Measurements from ENCODE around the gene TEFM. TPM values are rescaled to one million over a fixed set of nuclear protein-coding genes. Genes with fewer than 3 reads are reported as not detected.
A peak's percentile ranks its signal among the peaks of the same experiment; 100 is the strongest.

Gene TEFM
- total and polyA plus RNA-seq, 4 experiments from 2014 or later: 20.2 to 21.3 (median 21.0) TPM

DNA sequence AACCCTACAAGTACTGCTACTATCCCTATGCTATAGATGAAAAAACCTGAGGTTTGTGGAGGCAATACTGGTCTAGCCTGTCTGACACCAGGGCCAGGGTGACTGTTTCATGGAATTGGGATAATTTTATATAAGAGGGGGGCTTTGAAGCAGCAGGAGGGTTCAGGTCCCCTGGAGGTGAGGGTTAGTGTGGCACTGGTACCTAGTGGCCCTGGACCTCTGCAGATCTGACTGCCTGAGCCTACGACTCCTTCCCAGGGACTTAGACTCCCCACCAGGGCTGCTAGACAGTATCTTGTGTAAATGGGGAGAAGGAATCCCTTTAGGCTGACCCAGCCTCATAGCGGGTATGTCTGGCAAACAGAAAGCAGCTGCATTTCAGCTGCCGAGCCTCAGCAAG, 22.5 kb upstream of the TEFM start:
- CTCF ChIA-PET (ENCODE audit: partially characterized antibody): no interaction called here
- H3K4me3 ChIP-seq (ENCODE audit: low read length in 2 of 2): no peak overlapping the region
- Mint-ChIP-seq H3K4me1 (no peaks in the 10 kb centered on the region), H3K36me3 (no peaks in the 10 kb centered on the region), H3K27ac (no peak overlapping the region), H3K4me3 (no peak overlapping the region), H3K9me3 (no peaks in the 10 kb centered on the region), H3K27me3 (peaks cover 18 to 20% of the 10 kb centered on the region in 2 donors)
- H3K27me3 ChIP-seq (ENCODE audit: insufficient read depth, low read length): peaks cover 8% of the 10 kb centered on the region
- POLR2A ChIA-PET (ENCODE audit: partially characterized antibody): no interaction called here
- no peak for DNase-seq
- no peaks in the 10 kb centered on the region for H3K36me3 ChIP-seq (ENCODE audit: insufficient read depth, low read length)
- H3K9me3 ChIP-seq (ENCODE audit: control insufficient read depth in 1 of 2, low read length in 2 of 2): no peaks in the 10 kb centered on the region
- H3K4me1 ChIP-seq (ENCODE audit: insufficient read depth, low read length): no peaks in the 10 kb centered on the region
- no peak overlapping the region for H3K27ac ChIP-seq (ENCODE audit: low read depth, low read length)
- intact Hi-C loops (cut with micrococcal nuclease): no loop called here

- intact Hi-C loops (cut with micrococcal nuclease): no loop called here
- H3K4me1 ChIP-seq (ENCODE audit: insufficient read depth, low read length): peaks cover 3% of the 10 kb centered on the region
Measured at GRCh38 chr17:30927756-30928155, 21.7 kb upstream of the TEFM start.

GRCh38 chr17:30926516-30926915, 20.5 kb upstream of the TEFM start:
- peaks cover 25% of the 10 kb centered on the region in 2 donors for H3K27me3 Mint-ChIP-seq
- peaks cover 0 to 1% (median 0%) of the 10 kb centered on the region in 8 donors for H3K9me3 Mint-ChIP-seq
- peaks cover 2 to 8% (median 6%) of the 10 kb centered on the region in 4 donors for H3K4me1 Mint-ChIP-seq
- Histone ChIP-seq H3K36me3 (ENCODE audit: insufficient read depth, low read length) (no peaks in the 10 kb centered on the region), H3K27me3 (ENCODE audit: insufficient read depth, low read length) (peaks cover 10% of the 10 kb centered on the region), H3K4me1 (ENCODE audit: insufficient read depth, low read length) (peaks cover 8% of the 10 kb centered on the region), H3K9me3 (ENCODE audit: control insufficient read depth in 1 of 2, low read length in 2 of 2) (no peaks in the 10 kb centered on the region), H3K27ac (ENCODE audit: low read depth, low read length) (no peak overlapping the region), H3K4me3 (ENCODE audit: low read length in 2 of 2) (no peak overlapping the region)
- POLR2A ChIA-PET (ENCODE audit: partially characterized antibody): no interaction called here
- no peaks in the 10 kb centered on the region for H3K36me3 Mint-ChIP-seq
- no peak overlapping the region for H3K4me3 Mint-ChIP-seq
- CTCF ChIA-PET (ENCODE audit: partially characterized antibody): interaction anchor here (1.5 kb wide), 1 partner anchor 12 kb away, joined by 3 read pairs; no protein-coding TSS in a partner anchor
- intact Hi-C loops (cut with micrococcal nuclease): no loop called here
- no peak overlapping the region for H3K27ac Mint-ChIP-seq
- no peak for DNase-seq

More at GRCh38 chr17:30927756-30928155, 21.7 kb upstream of the TEFM start:
- Histone ChIP-seq H3K9me3 (ENCODE audit: control insufficient read depth in 1 of 2, low read length in 2 of 2) (no peaks in the 10 kb centered on the region), H3K36me3 (ENCODE audit: insufficient read depth, low read length) (no peaks in the 10 kb centered on the region), H3K4me3 (ENCODE audit: low read length in 2 of 2) (no peak overlapping the region), H3K27me3 (ENCODE audit: insufficient read depth, low read length) (peaks cover 8% of the 10 kb centered on the region), H3K27ac (ENCODE audit: low read depth, low read length) (no peak overlapping the region)
- Mint-ChIP-seq H3K4me1 (peaks cover 2 to 3% (median 2%) of the 10 kb centered on the region in 4 donors), H3K4me3 (no peak overlapping the region), H3K36me3 (no peaks in the 10 kb centered on the region), H3K9me3 (peaks cover 0 to 1% (median 0%) of the 10 kb centered on the region in 8 donors), H3K27me3 (peaks cover 20 to 22% of the 10 kb centered on the region in 2 donors), H3K27ac (no peak overlapping the region)
- DNase-seq: no peak
- CTCF ChIA-PET (ENCODE audit: partially characterized antibody): no interaction called here
- POLR2A ChIA-PET (ENCODE audit: partially characterized antibody): no interaction called here

- H3K27ac Mint-ChIP-seq: no peak overlapping the region
- H3K27ac ChIP-seq (ENCODE audit: low read depth, low read length): no peak overlapping the region
- H3K4me3 Mint-ChIP-seq: peak overlapping the region in 1 of 8 donors; percentile 12
- intact Hi-C loops (cut with micrococcal nuclease): no loop called here
- POLR2A ChIA-PET (ENCODE audit: partially characterized antibody): no interaction called here
- peaks cover 8% of the 10 kb centered on the region for H3K4me1 ChIP-seq (ENCODE audit: insufficient read depth, low read length)
- H3K27me3 ChIP-seq (ENCODE audit: insufficient read depth, low read length): peaks cover 15% of the 10 kb centered on the region
- no peak overlapping the region for H3K4me3 ChIP-seq (ENCODE audit: low read length in 2 of 2)
- DNase-seq: no peak
- no peaks in the 10 kb centered on the region for H3K9me3 ChIP-seq (ENCODE audit: control insufficient read depth in 1 of 2, low read length in 2 of 2)
- CTCF ChIA-PET (ENCODE audit: partially characterized antibody): no interaction called here
- H3K27me3 Mint-ChIP-seq: peaks cover 36 to 39% of the 10 kb centered on the region in 2 donors
- H3K4me1 Mint-ChIP-seq: peaks cover 2 to 16% (median 11%) of the 10 kb centered on the region in 4 donors
- no peaks in the 10 kb centered on the region for H3K36me3 Mint-ChIP-seq
- H3K36me3 ChIP-seq (ENCODE audit: insufficient read depth, low read length): no peaks in the 10 kb centered on the region
- H3K9me3 Mint-ChIP-seq: peaks cover 0 to 1% (median 0%) of the 10 kb centered on the region in 8 donors
Measured at GRCh38 chr17:30924341-30924740, 18.3 kb upstream of the TEFM start.

- DNase-seq: no peak
- POLR2A ChIA-PET (ENCODE audit: partially characterized antibody): interaction anchor here (0.6 kb wide), 1 partner anchor 707 kb away, joined by 3 read pairs; no protein-coding TSS in a partner anchor
Measured at GRCh38 chr17:30922235-30923030, 16.4 kb upstream of the TEFM start.

DNA sequence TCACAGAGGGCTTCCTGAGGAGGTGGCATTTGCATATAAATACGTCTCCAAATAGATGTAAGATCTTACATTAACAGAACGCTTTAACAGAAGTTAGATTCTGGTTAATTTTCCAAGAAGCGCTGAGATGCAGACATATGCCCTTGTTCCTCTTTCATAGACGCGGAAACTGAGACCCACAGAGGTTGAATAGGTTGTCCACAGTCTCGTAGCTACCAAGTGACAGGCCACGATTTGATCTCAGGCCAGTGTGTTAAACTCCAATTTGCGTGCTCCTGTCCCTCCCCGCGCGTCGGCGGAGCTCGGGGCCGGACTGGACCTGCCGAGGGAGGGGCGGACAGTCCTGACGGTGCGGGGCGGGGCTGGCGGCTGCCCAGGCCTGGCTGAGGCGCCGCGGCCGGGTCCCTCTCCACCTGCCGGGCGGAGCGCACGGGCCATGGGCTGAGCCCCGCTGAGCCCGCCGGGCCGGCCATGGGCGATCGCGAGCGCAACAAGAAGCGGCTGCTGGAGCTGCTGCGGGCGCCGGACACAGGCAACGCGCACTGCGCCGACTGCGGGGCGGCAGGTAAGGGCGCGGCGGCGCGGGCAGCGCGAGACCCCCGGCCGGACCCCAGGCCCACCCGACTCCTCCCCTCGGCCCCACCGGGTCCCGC, 15.6 kb upstream of the TEFM start, which contains the start of gene ADAP2:
Gene ADAP2 (plus strand): TSS at position 402 of the 653 bp plus-strand sequence. CDS start 70 bp downstream, at position 472.
- no peak within 1 kb of the TSS for H3K4me3 ChIP-seq (ENCODE audit: low read length in 2 of 2)
- POLR2A ChIA-PET (ENCODE audit: partially characterized antibody): no interaction called here
- Mint-ChIP-seq H3K27me3 (peaks cover 31 to 35% of the 10 kb centered on the region in 2 donors), H3K9me3 (peaks cover 0 to 1% (median 0%) of the 10 kb centered on the region in 8 donors), H3K27ac (peak within 1 kb of the TSS in 1 of 7 donors; percentile 29), H3K4me1 (peaks cover 2 to 16% (median 11%) of the 10 kb centered on the region in 4 donors), H3K4me3 (peak within 1 kb of the TSS; percentile 54 to 80 (median 76)), H3K36me3 (no peaks in the 10 kb centered on the region)
- DNase-seq: no peak
- H3K9me3 ChIP-seq (ENCODE audit: control insufficient read depth in 1 of 2, low read length in 2 of 2): no peaks in the 10 kb centered on the region
- peaks cover 15% of the 10 kb centered on the region for H3K27me3 ChIP-seq (ENCODE audit: insufficient read depth, low read length)
- no peak within 1 kb of the TSS for H3K27ac ChIP-seq (ENCODE audit: low read depth, low read length)
- CTCF ChIA-PET (ENCODE audit: partially characterized antibody): interaction anchor here (1.9 kb wide), 1 partner anchor 10 kb away, joined by 4 read pairs; no protein-coding TSS in a partner anchor
- peaks cover 8% of the 10 kb centered on the region for H3K4me1 ChIP-seq (ENCODE audit: insufficient read depth, low read length)
- intact Hi-C loops (cut with micrococcal nuclease): no loop called here
- H3K36me3 ChIP-seq (ENCODE audit: insufficient read depth, low read length): no peaks in the 10 kb centered on the region

More at GRCh38 chr17:30922235-30923030, 16.4 kb upstream of the TEFM start:
- Histone ChIP-seq H3K4me1 (ENCODE audit: insufficient read depth, low read length) (peaks cover 8% of the 10 kb centered on the region), H3K27me3 (ENCODE audit: insufficient read depth, low read length) (peaks cover 15% of the 10 kb centered on the region), H3K9me3 (ENCODE audit: control insufficient read depth in 1 of 2, low read length in 2 of 2) (no peaks in the 10 kb centered on the region), H3K4me3 (ENCODE audit: low read length in 2 of 2) (no peak overlapping the region), H3K27ac (ENCODE audit: low read depth, low read length) (no peak overlapping the region), H3K36me3 (ENCODE audit: insufficient read depth, low read length) (no peaks in the 10 kb centered on the region)
- H3K4me1 Mint-ChIP-seq: peaks cover 2 to 16% (median 11%) of the 10 kb centered on the region in 4 donors
- H3K9me3 Mint-ChIP-seq: peaks cover 0 to 1% (median 0%) of the 10 kb centered on the region in 8 donors
- intact Hi-C loops (cut with micrococcal nuclease): no loop called here
- peak overlapping the region in 7 of 8 donors; percentile 45 to 80 (median 76) for H3K4me3 Mint-ChIP-seq
- H3K27me3 Mint-ChIP-seq: peaks cover 36 to 40% of the 10 kb centered on the region in 2 donors
- H3K27ac Mint-ChIP-seq: peak overlapping the region in 1 of 7 donors; percentile 29
- CTCF ChIA-PET (ENCODE audit: partially characterized antibody): no interaction called here
- no peaks in the 10 kb centered on the region for H3K36me3 Mint-ChIP-seq

Data from CD4-positive, alpha-beta memory T cell (primary cell).